ENCODE measurements around the gene MAP2K3. TPM values are rescaled to one million over a fixed set of nuclear protein-coding genes. Genes with fewer than 3 reads are reported as not detected.

Gene MAP2K3
- total RNA-seq, 1 donor from 2014 or later = 55.2 TPM

- peaks cover 17% of the 10 kb centered on the region for H3K4me1 ChIP-seq
- H3K9me3 ChIP-seq = no peaks in the 10 kb centered on the region
- no peaks in the 10 kb centered on the region for H3K36me3 ChIP-seq
- no peak for DNase-seq
- TF ChIP-seq, protein P1, sequence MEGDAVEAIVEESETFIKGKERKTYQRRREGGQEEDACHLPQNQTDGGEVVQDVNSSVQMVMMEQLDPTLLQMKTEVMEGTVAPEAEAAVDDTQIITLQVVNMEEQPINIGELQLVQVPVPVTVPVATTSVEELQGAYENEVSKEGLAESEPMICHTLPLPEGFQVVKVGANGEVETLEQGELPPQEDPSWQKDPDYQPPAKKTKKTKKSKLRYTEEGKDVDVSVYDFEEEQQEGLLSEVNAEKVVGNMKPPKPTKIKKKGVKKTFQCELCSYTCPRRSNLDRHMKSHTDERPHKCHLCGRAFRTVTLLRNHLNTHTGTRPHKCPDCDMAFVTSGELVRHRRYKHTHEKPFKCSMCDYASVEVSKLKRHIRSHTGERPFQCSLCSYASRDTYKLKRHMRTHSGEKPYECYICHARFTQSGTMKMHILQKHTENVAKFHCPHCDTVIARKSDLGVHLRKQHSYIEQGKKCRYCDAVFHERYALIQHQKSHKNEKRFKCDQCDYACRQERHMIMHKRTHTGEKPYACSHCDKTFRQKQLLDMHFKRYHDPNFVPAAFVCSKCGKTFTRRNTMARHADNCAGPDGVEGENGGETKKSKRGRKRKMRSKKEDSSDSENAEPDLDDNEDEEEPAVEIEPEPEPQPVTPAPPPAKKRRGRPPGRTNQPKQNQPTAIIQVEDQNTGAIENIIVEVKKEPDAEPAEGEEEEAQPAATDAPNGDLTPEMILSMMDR (IDR thresholded peaks at IDR 0.05) = no peak
- no peaks in the 10 kb centered on the region for H3K27me3 ChIP-seq (ENCODE audit: low read depth)
- intact Hi-C loops (cut with DNase I) = no loop called here
- H3K27ac ChIP-seq = no peak overlapping the region
- no peak overlapping the region for H3K4me3 ChIP-seq
- ATAC-seq = no peak
Observed at GRCh38 chr17:21272250-21272649, 12.3 kb upstream of the MAP2K3 start.

DNA sequence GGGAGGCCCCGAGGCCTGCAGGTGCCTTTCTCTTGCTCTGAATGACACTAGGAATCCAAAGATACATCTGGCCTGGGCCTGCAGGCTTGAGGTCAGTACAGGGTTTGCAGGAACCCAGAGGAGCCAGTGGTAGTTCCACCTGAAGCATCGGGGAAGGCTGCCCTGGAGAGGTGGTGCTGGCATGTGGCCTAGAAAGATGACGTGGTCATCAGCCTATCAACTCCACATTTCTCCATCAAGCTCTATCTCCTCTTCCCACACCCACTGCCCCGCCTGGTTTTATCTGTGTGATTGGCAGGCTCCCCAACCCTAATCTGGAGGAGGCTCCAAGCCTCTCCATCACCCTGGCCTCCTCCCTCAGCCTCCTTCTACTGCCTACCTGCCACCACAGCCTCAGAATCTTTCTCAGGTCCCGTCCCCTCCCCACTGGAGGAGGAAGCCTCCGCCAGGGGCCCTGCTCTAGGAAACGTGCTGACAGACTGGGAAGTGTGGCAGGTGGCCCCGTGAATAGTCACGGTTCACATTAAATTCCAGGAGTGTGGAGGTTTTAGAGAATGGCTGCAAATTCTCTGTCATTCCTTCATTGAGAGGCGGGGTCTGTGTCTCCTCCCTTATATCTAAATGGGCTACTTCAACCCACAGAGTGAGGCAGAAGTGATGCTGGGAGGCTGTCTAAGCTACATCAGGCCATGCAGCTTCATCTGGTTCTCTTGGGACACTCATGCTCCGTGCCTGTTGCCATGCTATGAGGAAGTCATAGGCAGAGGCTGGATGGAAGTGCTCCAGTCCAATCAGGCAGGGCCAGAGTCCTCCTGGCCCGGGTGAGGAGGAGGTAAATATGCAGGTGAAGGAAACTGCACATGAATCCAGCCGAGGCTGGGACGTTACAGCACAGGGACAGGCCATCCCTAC, 11.4 kb upstream of the MAP2K3 start:
- no peak for ATAC-seq
- H3K27me3 ChIP-seq (ENCODE audit: low read depth) = no peaks in the 10 kb centered on the region
- H3K9me3 ChIP-seq = no peaks in the 10 kb centered on the region
- no peak for DNase-seq
- intact Hi-C loops (cut with DNase I) = no loop called here
- no peak overlapping the region for H3K27ac ChIP-seq
- H3K4me1 ChIP-seq = peaks cover 18% of the 10 kb centered on the region
- TF ChIP-seq, protein P1 (IDR thresholded peaks at IDR 0.05) = no peak
- no peak overlapping the region for H3K4me3 ChIP-seq
- H3K36me3 ChIP-seq = no peaks in the 10 kb centered on the region

- no peaks in the 10 kb centered on the region for H3K27me3 ChIP-seq (ENCODE audit: low read depth)
- peak overlapping the region; percentile 59 for H3K27ac ChIP-seq
- H3K4me1 ChIP-seq = peaks cover 38% of the 10 kb centered on the region
- H3K9me3 ChIP-seq = no peaks in the 10 kb centered on the region
- peak overlapping the region; percentile 92 for H3K4me3 ChIP-seq
- no peak for ATAC-seq
- TF ChIP-seq, protein P1 (IDR thresholded peaks at IDR 0.05) = no peak
- DNase-seq = no peak
- H3K36me3 ChIP-seq = no peaks in the 10 kb centered on the region
- intact Hi-C loops (cut with DNase I) = no loop called here
Observed at GRCh38 chr17:21275047-21275578, 9.4 kb upstream of the MAP2K3 start.

DNA sequence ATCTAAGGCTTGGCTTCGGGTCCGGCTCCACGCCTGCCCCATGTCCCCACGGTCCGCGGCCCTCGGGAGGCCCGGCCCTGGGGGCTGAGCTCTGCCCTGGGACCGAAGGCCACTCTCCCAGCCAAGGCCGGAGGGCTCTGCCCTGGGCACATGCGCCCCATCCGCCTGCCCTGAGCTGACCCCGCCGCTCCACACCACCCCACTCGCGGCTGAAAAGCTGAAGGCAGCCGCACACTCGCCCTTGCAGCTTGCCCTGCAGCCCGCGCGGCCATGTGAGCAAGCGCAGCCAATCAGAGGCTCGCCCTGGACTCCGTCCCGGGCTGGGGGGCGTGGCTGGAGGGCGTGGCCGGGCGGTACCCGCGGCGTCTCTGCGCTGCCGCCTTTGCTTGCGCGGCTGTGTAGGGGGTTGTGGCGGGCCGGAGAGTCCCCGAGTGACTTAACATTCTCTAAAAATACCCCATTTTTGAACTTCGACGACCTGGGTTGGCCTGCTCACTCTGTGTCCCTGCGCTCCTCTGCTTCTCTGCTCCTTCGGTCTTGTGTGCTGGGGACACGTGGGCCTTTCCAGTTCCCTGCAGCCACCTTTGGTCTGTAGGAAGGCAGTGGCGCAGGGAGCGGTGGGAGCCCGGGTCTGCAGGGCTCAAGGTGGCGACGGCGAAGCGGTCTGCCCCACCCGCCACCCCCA, 8.8 kb upstream of the MAP2K3 start:
- no peaks in the 10 kb centered on the region for H3K36me3 ChIP-seq
- intact Hi-C loops (cut with DNase I) = no loop called here
- TF ChIP-seq, protein P1 (IDR thresholded peaks at IDR 0.05) = no peak
- peaks cover 41% of the 10 kb centered on the region for H3K4me1 ChIP-seq
- peak; percentile 97 for DNase-seq
- H3K27ac ChIP-seq = peak overlapping the region; percentile 59
- peak overlapping the region; percentile 92 for H3K4me3 ChIP-seq
- H3K9me3 ChIP-seq = no peaks in the 10 kb centered on the region
- peak; percentile 96 to 98 for ATAC-seq
- H3K27me3 ChIP-seq (ENCODE audit: low read depth) = no peaks in the 10 kb centered on the region

DNA sequence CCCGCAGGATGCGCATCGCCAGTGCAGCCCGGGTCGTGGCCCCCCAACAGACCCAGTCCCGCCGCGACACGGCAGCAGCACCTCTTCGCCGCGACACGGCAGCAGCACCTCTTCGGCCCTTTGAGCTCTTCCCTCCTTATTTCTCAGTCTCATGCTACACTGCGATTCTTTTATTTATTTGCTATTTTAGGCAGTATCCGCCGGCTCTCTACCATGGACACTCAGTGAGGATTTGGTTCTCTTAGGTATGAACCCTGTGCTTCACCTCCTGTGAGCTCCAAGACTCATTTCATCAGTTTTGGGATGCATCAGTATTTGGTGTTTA, 8.3 kb upstream of the MAP2K3 start:
- ATAC-seq = no peak
- Histone ChIP-seq H3K9me3 (no peaks in the 10 kb centered on the region), H3K4me3 (peak overlapping the region; percentile 92), H3K4me1 (peaks cover 41% of the 10 kb centered on the region), H3K27ac (peak overlapping the region; percentile 59), H3K27me3 (ENCODE audit: low read depth) (no peaks in the 10 kb centered on the region), H3K36me3 (no peaks in the 10 kb centered on the region)
- intact Hi-C loops (cut with DNase I) = no loop called here
- TF ChIP-seq, protein P1 (IDR thresholded peaks at IDR 0.05) = no peak
- DNase-seq = no peak
